ENCODE measurements around the gene PARD3. TPM values are rescaled to one million over a fixed set of nuclear protein-coding genes. Genes with fewer than 3 reads are reported as not detected.

Gene PARD3
- polyA plus RNA-seq, 3 donors, result 0.51 TPM; not detected in 2

DNA sequence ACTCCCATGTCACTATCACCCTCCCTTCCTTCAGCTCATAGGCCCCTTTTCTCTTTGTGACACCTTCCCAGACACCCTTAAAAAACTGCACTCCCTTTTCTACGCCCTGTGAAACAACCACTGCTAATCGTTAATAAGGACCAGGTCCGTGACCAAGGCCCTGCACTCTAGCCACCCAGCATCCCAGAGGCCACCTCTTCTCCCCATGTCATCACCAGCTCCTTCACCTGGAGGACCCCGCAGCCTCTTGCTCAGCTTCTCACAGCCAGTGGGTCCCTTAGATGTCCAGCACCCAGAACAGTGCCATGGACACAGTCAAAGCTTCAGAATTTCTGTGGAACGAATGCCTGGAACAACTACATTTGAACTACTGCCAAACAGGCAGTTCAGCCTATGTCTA lies 2.3 kb downstream of the PARD3 start:
- Histone ChIP-seq H3K4me3 (replicated peaks in 1 of 3; ENCODE audit: low read depth in 2 of 3, low read length in 3 of 3) (no peak overlapping the region), H2AFZ (ENCODE audit: insufficient read depth, low read depth, low read length, poor library complexity, severe bottlenecking) (no peak overlapping the region), H3K79me2 (ENCODE audit: insufficient read depth, low read length) (no peaks in the 10 kb centered on the region), H4K20me1 (ENCODE audit: insufficient read depth, low read length) (no peaks in the 10 kb centered on the region), H3K36me3 (replicated peaks in 1 of 2; ENCODE audit: control insufficient read depth in 1 of 2, insufficient read depth in 2 of 2, low read length in 2 of 2) (no peaks in the 10 kb centered on the region), H3K27me3 (ENCODE audit: control insufficient read depth in 2 of 2, insufficient read depth in 2 of 2, low read length in 2 of 2) (peaks cover 32 to 69% of the 10 kb centered on the region in 2 donors), H3K9ac (ENCODE audit: insufficient read depth, low read length, poor library complexity, severe bottlenecking) (no peak overlapping the region), H3K9me3 (replicated peaks in 1 of 2; ENCODE audit: control insufficient read depth in 1 of 2, insufficient read depth in 1 of 2, low read length in 2 of 2) (peaks cover 0 to 14% of the 10 kb centered on the region in 2 donors), H3K4me2 (replicated peaks; ENCODE audit: extremely low read depth, low read length, poor library complexity, severe bottlenecking) (no peak overlapping the region), H3K4me1 (ENCODE audit: control insufficient read depth in 1 of 2, insufficient read depth in 2 of 2, low read length in 2 of 2) (no peaks in the 10 kb centered on the region), H3K27ac (ENCODE audit: low read depth in 1 of 2, low read length in 2 of 2) (no peak overlapping the region)
- peaks cover 63 to 83% (median 74%) of the 10 kb centered on the region in 3 donors for H3K27me3 Mint-ChIP-seq (ENCODE audit: low read depth in 3 of 3)
- DNase-seq, result no peak
- peaks cover 0 to 12% (median 4%) of the 10 kb centered on the region in 7 donors for H3K9me3 Mint-ChIP-seq
- peak overlapping the region in 1 of 2 donors; percentile 36 for H3K4me3 Mint-ChIP-seq
- H3K4me1 Mint-ChIP-seq, result no peaks in the 10 kb centered on the region
- no peaks in the 10 kb centered on the region for H3K36me3 Mint-ChIP-seq
- 91% methylated on average over 4 of the region's 5 CpGs for WGBS (ENCODE audit: insufficient coverage)
- no peak overlapping the region for H3K27ac Mint-ChIP-seq
- TF ChIP-seq, protein P1, sequence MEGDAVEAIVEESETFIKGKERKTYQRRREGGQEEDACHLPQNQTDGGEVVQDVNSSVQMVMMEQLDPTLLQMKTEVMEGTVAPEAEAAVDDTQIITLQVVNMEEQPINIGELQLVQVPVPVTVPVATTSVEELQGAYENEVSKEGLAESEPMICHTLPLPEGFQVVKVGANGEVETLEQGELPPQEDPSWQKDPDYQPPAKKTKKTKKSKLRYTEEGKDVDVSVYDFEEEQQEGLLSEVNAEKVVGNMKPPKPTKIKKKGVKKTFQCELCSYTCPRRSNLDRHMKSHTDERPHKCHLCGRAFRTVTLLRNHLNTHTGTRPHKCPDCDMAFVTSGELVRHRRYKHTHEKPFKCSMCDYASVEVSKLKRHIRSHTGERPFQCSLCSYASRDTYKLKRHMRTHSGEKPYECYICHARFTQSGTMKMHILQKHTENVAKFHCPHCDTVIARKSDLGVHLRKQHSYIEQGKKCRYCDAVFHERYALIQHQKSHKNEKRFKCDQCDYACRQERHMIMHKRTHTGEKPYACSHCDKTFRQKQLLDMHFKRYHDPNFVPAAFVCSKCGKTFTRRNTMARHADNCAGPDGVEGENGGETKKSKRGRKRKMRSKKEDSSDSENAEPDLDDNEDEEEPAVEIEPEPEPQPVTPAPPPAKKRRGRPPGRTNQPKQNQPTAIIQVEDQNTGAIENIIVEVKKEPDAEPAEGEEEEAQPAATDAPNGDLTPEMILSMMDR (IDR thresholded peaks at IDR 0.05), result no peak
- intact Hi-C loops (cut with micrococcal nuclease), result no loop called here

- Histone ChIP-seq H3K4me1 (ENCODE audit: control insufficient read depth in 1 of 2, insufficient read depth in 2 of 2, low read length in 2 of 2) (no peaks in the 10 kb centered on the region), H2AFZ (ENCODE audit: insufficient read depth, low read depth, low read length, poor library complexity, severe bottlenecking) (no peak overlapping the region), H3K4me3 (replicated peaks in 1 of 3; ENCODE audit: low read depth in 2 of 3, low read length in 3 of 3) (no peak overlapping the region), H3K27ac (ENCODE audit: low read depth in 1 of 2, low read length in 2 of 2) (no peak overlapping the region), H4K20me1 (ENCODE audit: insufficient read depth, low read length) (no peaks in the 10 kb centered on the region), H3K4me2 (replicated peaks; ENCODE audit: extremely low read depth, low read length, poor library complexity, severe bottlenecking) (no peak overlapping the region), H3K9ac (ENCODE audit: insufficient read depth, low read length, poor library complexity, severe bottlenecking) (no peak overlapping the region), H3K27me3 (ENCODE audit: control insufficient read depth in 2 of 2, insufficient read depth in 2 of 2, low read length in 2 of 2) (peaks cover 32 to 62% of the 10 kb centered on the region in 2 donors), H3K79me2 (ENCODE audit: insufficient read depth, low read length) (no peaks in the 10 kb centered on the region), H3K36me3 (replicated peaks in 1 of 2; ENCODE audit: control insufficient read depth in 1 of 2, insufficient read depth in 2 of 2, low read length in 2 of 2) (no peaks in the 10 kb centered on the region), H3K9me3 (replicated peaks in 1 of 2; ENCODE audit: control insufficient read depth in 1 of 2, insufficient read depth in 1 of 2, low read length in 2 of 2) (peaks cover 0 to 14% of the 10 kb centered on the region in 2 donors)
- TF ChIP-seq, protein P1 (IDR thresholded peaks at IDR 0.05), result no peak
- H3K9me3 Mint-ChIP-seq, result peaks cover 0 to 12% (median 4%) of the 10 kb centered on the region in 7 donors
- H3K27me3 Mint-ChIP-seq (ENCODE audit: low read depth in 3 of 3), result peaks cover 56 to 76% (median 69%) of the 10 kb centered on the region in 3 donors
- intact Hi-C loops (cut with micrococcal nuclease), result no loop called here
- DNase-seq, result no peak
- peak overlapping the region in 1 of 2 donors; percentile 21 for H3K4me3 Mint-ChIP-seq
- H3K4me1 Mint-ChIP-seq, result no peaks in the 10 kb centered on the region
- no CpG with 5 or more reads among the region's 1 CpG for WGBS (ENCODE audit: insufficient coverage)
- H3K36me3 Mint-ChIP-seq, result no peaks in the 10 kb centered on the region
- no peak overlapping the region for H3K27ac Mint-ChIP-seq
Measured at GRCh38 chr10:34811968-34812514, 3.1 kb downstream of the PARD3 start.

Data from CD14-positive monocyte (primary cell).